Ishikawa (cell line): ENCODE data around the gene OR2F2.

Source experiments
- CEBPB ChIP-seq: IDR thresholded peaks from 2 replicates; pipeline ENCODE4 v1.6.1; 2012
- CREB1 ChIP-seq: IDR thresholded peaks from 2 replicates; pipeline ENCODE4 v1.6.1; 2012; ENCODE audit warnings: low read depth
- EGR1 ChIP-seq: IDR thresholded peaks from 2 replicates; pipeline ENCODE4 v1.6.1; 2012
- FOXM1 ChIP-seq: IDR thresholded peaks from 2 replicates; pipeline ENCODE4 v1.6.1; 2012; ENCODE audit warnings: low read depth, borderline replicate concordance
- MAX ChIP-seq: IDR thresholded peaks from 2 replicates; pipeline ENCODE4 v1.6.1; 2012
- NFIC ChIP-seq: IDR thresholded peaks from 2 replicates; pipeline ENCODE4 v1.6.1; 2012
- RAD21 ChIP-seq: IDR thresholded peaks from 2 replicates; pipeline ENCODE4 v1.6.1; 2012; ENCODE audit warnings: low read depth
- REST ChIP-seq: IDR thresholded peaks from 2 replicates; pipeline ENCODE4 v1.6.1; 2012; ENCODE audit warnings: low read depth, mild to moderate bottlenecking
- TAF1 ChIP-seq: IDR thresholded peaks from 2 replicates; pipeline ENCODE4 v1.6.1; 2012; ENCODE audit warnings: low read depth, mild to moderate bottlenecking
- TCF12 ChIP-seq: IDR thresholded peaks from 2 replicates; pipeline ENCODE4 v1.6.1; 2012; ENCODE audit warnings: low read depth
- TEAD4 ChIP-seq: IDR thresholded peaks from 2 replicates; pipeline ENCODE4 v1.6.1; 2012
- USF1 ChIP-seq: IDR thresholded peaks from 2 replicates; pipeline ENCODE4 v1.6.1; 2012
- YY1 ChIP-seq: IDR thresholded peaks from 2 replicates; pipeline ENCODE4 v1.6.1; 2012; ENCODE audit warnings: low read depth
- ZBTB7A ChIP-seq: IDR thresholded peaks from 2 replicates; pipeline ENCODE4 v1.6.1; 2012; ENCODE audit warnings: low read depth

OR2F2 gene

GRCh38 chr7:143910473-143911248 lies 24.4 kb upstream of the OR2F2 start:
- no peak for TF ChIP-seq USF1
- no peak for TF ChIP-seq CREB1

GRCh38 chr7:143913945-143914615 lies 21.0 kb upstream of the OR2F2 start:
- TF ChIP-seq FOXM1 (no peak), REST (no peak), NFIC (no peak), TEAD4 (no peak), USF1 (no peak), TCF12 (no peak)

GRCh38 chr7:143914938-143915652 lies 19.9 kb upstream of the OR2F2 start:
- TF ChIP-seq RAD21 (no peak), FOXM1 (no peak), TCF12 (no peak), YY1 (no peak), USF1 (no peak)

- TF ChIP-seq YY1: no peak
- TF ChIP-seq TEAD4: no peak
Observed at GRCh38 chr7:143924851-143925250, 10.2 kb upstream of the OR2F2 start.

- TF ChIP-seq EGR1: no peak
- no peak for TF ChIP-seq MAX
- TF ChIP-seq FOXM1: no peak
- no peak for TF ChIP-seq CEBPB
- no peak for TF ChIP-seq NFIC
- no peak for TF ChIP-seq ZBTB7A
- no peak for TF ChIP-seq YY1
- no peak for TF ChIP-seq TAF1
- no peak for TF ChIP-seq REST
- TF ChIP-seq RAD21: no peak
- no peak for TF ChIP-seq TEAD4
- TF ChIP-seq CREB1: no peak
- TF ChIP-seq TCF12: no peak
- no peak for TF ChIP-seq USF1
Observed at GRCh38 chr7:143929224-143929920, 5.7 kb upstream of the OR2F2 start.
